Ovary (tissue), 9 donors: ENCODE measurements around the gene CSNK1G1. TPM values are rescaled to one million over a fixed set of nuclear protein-coding genes. Genes with fewer than 3 reads are reported as not detected.

ENCODE experiments used
- DNase-seq, 5 donors: peaks; one replicate each; pipeline ENCODE4 v3.0.0-alpha.2; 2019 to 2020
- H3K27ac ChIP-seq, 2 donors: fragments of 200-600 bp; one replicate each; pipeline versions ENCODE4 v1.5.1 to v1.8.0; 2019 to 2022
- H3K27me3 ChIP-seq: fragments of 200-600 bp; one replicate; pipeline ENCODE4 v1.8.0; 2022
- H3K36me3 ChIP-seq: fragments of 200-600 bp; sonication (generic); one replicate; pipeline ENCODE4 v1.5.1; 2019
- H3K4me1 ChIP-seq: one replicate; pipeline ENCODE4 v1.8.1; 2013; ENCODE audit warnings: mild to moderate bottlenecking, moderate library complexity; ENCODE audit not compliant: insufficient read depth
- H3K4me3 ChIP-seq: fragments of 200-600 bp; sonication (generic); one replicate; pipeline ENCODE4 v1.5.1; 2017
- H3K9me3 ChIP-seq, 2 donors: fragments of 200-600 bp in 1 of 2; sonication (generic) in 1 of 2; one replicate each; pipeline versions ENCODE4 v1.5.1 to v1.8.1; 2013 to 2019; ENCODE audit warnings: mild to moderate bottlenecking in 1 of 2, moderate library complexity in 1 of 2
- CTCF ChIP-seq, 3 donors: fragments of 450-650 bp in 2 of 3; fragments of 200-600 bp in 1 of 3; IDR thresholded peaks; one replicate each; pipeline versions ENCODE4 v1.5.1 to v1.8.0; 2016 to 2022; ENCODE audit warnings: antibody characterized with exemption in 3 of 3, mild to moderate bottlenecking in 1 of 3
- EP300 ChIP-seq: sonication (generic); formaldehyde crosslinking; IDR thresholded peaks from one replicate; pipeline ENCODE4 v1.6.1; 2017; ENCODE audit warnings: antibody characterized with exemption
- POLR2A ChIP-seq: fragments of 450-650 bp; IDR thresholded peaks from one replicate; pipeline ENCODE4 v1.6.1; 2017; ENCODE audit warnings: antibody characterized with exemption, mild to moderate bottlenecking, moderate library complexity
- WGBS, 3 donors: extraction: QIAGEN DNeasy Blood & Tissue Kit in 1 of 3; methylation state at CpG; one replicate each; pipeline versions ENCODE4 v1.1.5 to v1.1.7; 2013 to 2017; 5-methylcytosine and 5-hydroxymethylcytosine counted together
- intact Hi-C, 4 donors: fragments of 100-400 bp; cut with DNase I; formaldehyde crosslinking; loops; one replicate each; pipeline versions ENCODE4 v1.11.0 to v1.15.1; 2022 to 2023
- polyA plus RNA-seq, 2 donors: library from polyadenylated mRNA; stranded (reverse); fragments of 200-250 nt in 1 of 2; fragments of 350-450 nt in 1 of 2; fragmentation: Illumina TruSeq in 1 of 2; extraction: RNeasy Lipid Tissue Mini Kit (QIAGEN cat#74804) in 1 of 2; gene quantifications; one replicate each; pipeline ENCODE4 v1.2.3, GENCODE V29; 2013 to 2014
- total RNA-seq, 7 donors: library from RNA; depleted of rRNA in 2 of 7; stranded (reverse); fragments of >200 nt in 2 of 7; fragmentation: NEBNext Ultra II Directional in 3 of 7; extraction: Animal tissue kit (Norgen Biotek cat#: 25700) in 3 of 7; gene quantifications; one replicate each; pipeline versions ENCODE4 v1.1.0 to v1.2.4, GENCODE V29; 2016 to 2023
- donor health status: DM: no; HTN: no; CAD: no; lungs with moderate emphysema.
- donor health status: DM: no; HTN: no; CAD: no.
- donor health status: Bipolar disorder and iron deficiency.
- donor health status: DM: yes; HTN: yes; CAD: no.
- donor health status: DM: no; HTN: no; CAD: no.
- donor health status: DM: yes; HTN: yes; CAD: no.

CSNK1G1 gene
- total and polyA plus RNA-seq, 9 donors, result 2.9 to 23.9 (median 14.2) TPM

DNA sequence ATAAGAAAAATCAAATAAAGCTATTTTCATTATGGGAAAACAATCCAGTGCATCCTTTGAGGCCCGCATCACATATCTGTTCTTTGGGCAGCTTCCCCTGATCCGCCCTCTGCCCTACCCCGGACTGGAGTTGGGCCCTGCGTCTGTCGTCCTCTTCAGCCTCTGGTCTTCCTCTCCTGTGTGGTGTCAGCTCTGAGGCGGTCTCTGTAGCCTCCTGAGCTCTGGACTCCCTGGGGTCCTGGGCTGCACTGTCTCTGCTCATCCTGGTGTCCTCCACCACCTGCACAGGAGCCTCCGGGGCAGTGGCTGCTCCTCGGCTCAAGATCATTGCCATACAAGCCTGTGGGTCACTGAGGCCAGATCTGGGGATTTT lies 211.8 kb downstream of the CSNK1G1 start:
- WGBS, 3 donors, result 79 to 84% (median 82%) methylated on average over 8 of the region's 8 CpGs
- Histone ChIP-seq H3K36me3 (no peaks in the 10 kb centered on the region), H3K27me3 (no peaks in the 10 kb centered on the region), H3K9me3 (no peaks in the 10 kb centered on the region), H3K27ac (no peak overlapping the region), H3K4me3 (no peak overlapping the region), H3K4me1 (no peaks in the 10 kb centered on the region)
- TF ChIP-seq EP300 (no peak), CTCF (IDR thresholded peaks at IDR 0.05) (no peak), POLR2A (no peak)
- DNase-seq, result peak in 1 of 5 donors; percentile 9
- intact Hi-C loops, result no loop called here

DNA sequence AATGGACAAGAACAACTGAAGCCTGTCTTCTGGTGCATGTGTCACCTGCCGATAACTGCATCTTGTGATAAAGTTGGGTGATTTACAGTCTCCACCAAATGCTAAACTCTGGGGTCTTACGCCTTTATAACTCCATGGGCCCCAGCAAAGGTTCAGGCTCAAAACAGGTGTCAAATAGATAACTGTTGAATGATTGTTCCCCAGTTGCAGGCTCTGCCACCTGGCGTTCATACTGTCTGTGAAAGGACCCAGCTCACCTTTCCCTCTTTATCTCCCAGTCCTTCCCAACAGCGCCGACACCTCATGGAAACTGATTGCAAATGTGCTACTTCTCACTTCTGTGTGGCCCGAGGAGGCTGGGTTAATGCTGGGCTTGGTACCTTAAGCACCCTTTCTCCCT lies 212.7 kb downstream of the CSNK1G1 start:
- no peak overlapping the region for H3K4me3 ChIP-seq
- no peaks in the 10 kb centered on the region for H3K9me3 ChIP-seq
- TF ChIP-seq EP300 (no peak), POLR2A (no peak), CTCF (IDR thresholded peaks at IDR 0.05) (no peak)
- H3K36me3 ChIP-seq, result no peaks in the 10 kb centered on the region
- intact Hi-C loops, result no loop called here
- no peaks in the 10 kb centered on the region for H3K27me3 ChIP-seq
- 83 to 91% (median 86%) methylated on average over 6 of the region's 6 CpGs for WGBS, 3 donors
- H3K27ac ChIP-seq, result no peak overlapping the region
- H3K4me1 ChIP-seq, result no peaks in the 10 kb centered on the region
- no peak for DNase-seq

- TF ChIP-seq CTCF (IDR thresholded peaks at IDR 0.05) (no peak), EP300 (no peak), POLR2A (no peak)
- Histone ChIP-seq H3K4me1 (no peaks in the 10 kb centered on the region), H3K9me3 (no peaks in the 10 kb centered on the region), H3K36me3 (no peaks in the 10 kb centered on the region), H3K4me3 (no peak overlapping the region), H3K27me3 (no peaks in the 10 kb centered on the region), H3K27ac (no peak overlapping the region)
- 95 to 99% (median 98%) methylated on average over 8 of the region's 8 CpGs for WGBS, 3 donors
- intact Hi-C loops, result no loop called here
- DNase-seq, result no peak
Observed at GRCh38 chr15:64141798-64142512, 214.0 kb downstream of the CSNK1G1 start.

DNA sequence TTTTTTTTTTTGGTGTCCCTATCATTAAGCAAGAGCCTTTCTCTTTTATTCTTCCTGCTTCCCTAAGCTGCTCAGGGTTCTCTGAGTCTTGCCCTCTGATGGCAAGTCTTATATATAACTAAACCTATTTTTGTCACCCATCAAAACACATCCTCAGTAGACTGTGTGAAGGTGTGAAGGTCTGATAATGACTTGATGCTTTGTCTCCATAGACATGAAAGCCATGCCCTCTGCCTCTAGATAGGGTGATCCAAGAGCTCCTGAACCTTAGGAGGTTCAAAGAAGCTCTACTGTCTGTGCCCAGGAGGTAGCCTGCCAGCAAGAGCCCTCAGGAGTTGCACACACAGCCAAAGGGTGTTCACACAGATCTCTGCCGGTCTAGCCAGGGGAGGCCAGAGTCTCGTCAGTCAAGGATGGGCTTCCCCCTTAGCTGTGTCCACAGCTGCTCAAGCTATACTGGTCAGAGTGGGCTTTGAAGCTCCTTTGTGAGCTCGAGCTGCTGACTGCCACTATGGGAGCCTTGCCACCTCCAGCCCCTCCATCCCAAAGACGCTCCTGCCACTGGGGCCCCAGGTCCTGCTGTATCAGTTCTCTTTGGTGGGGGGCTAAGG lies 217.5 kb downstream of the CSNK1G1 start:
- Histone ChIP-seq H3K27ac (no peak overlapping the region), H3K9me3 (no peaks in the 10 kb centered on the region), H3K27me3 (no peaks in the 10 kb centered on the region), H3K36me3 (no peaks in the 10 kb centered on the region), H3K4me1 (peaks cover 4% of the 10 kb centered on the region), H3K4me3 (no peak overlapping the region)
- intact Hi-C loops, result no loop called here
- 83 to 92% (median 90%) methylated on average over 4 of the region's 4 CpGs for WGBS, 3 donors
- TF ChIP-seq CTCF (IDR thresholded peaks at IDR 0.05) (no peak), POLR2A (no peak), EP300 (no peak)
- peak in 1 of 5 donors; percentile 8 for DNase-seq
